ENCODE measurements around the gene ZNF205. TPM values are rescaled to one million over a fixed set of nuclear protein-coding genes. Genes with fewer than 3 reads are reported as not detected.

Gene ZNF205
- total and polyA plus RNA-seq, 2 of the 13 experiments (the other 11 are each of a cell fraction or from before 2014, with no cell fraction given) = 5.8 to 10.2 TPM

GRCh38 chr16:3157229-3158025 is 45.0 kb downstream of the ZNF205 start (continued):
- TF ChIP-seq, protein P1, sequence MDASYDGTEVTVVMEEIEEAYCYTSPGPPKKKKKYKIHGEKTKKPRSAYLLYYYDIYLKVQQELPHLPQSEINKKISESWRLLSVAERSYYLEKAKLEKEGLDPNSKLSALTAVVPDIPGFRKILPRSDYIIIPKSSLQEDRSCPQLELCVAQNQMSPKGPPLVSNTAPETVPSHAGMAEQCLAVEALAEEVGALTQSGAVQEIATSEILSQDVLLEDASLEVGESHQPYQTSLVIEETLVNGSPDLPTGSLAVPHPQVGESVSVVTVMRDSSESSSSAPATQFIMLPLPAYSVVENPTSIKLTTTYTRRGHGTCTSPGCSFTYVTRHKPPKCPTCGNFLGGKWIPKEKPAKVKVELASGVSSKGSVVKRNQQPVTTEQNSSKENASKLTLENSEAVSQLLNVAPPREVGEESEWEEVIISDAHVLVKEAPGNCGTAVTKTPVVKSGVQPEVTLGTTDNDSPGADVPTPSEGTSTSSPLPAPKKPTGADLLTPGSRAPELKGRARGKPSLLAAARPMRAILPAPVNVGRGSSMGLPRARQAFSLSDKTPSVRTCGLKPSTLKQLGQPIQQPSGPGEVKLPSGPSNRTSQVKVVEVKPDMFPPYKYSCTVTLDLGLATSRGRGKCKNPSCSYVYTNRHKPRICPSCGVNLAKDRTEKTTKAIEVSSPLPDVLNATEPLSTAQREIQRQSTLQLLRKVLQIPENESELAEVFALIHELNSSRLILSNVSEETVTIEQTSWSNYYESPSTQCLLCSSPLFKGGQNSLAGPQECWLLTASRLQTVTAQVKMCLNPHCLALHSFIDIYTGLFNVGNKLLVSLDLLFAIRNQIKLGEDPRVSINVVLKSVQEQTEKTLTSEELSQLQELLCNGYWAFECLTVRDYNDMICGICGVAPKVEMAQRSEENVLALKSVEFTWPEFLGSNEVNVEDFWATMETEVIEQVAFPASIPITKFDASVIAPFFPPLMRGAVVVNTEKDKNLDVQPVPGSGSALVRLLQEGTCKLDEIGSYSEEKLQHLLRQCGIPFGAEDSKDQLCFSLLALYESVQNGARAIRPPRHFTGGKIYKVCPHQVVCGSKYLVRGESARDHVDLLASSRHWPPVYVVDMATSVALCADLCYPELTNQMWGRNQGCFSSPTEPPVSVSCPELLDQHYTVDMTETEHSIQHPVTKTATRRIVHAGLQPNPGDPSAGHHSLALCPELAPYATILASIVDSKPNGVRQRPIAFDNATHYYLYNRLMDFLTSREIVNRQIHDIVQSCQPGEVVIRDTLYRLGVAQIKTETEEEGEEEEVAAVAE (CRISPR knock-in tag; IDR thresholded peaks at IDR 0.05; ENCODE audit: borderline replicate concordance) = 0 out of 2 replicates have a peak, but pooled peaks have one; percentile 44
- TF ChIP-seq RXRB (CRISPR knock-in tag; IDR thresholded peaks at IDR 0.05; ENCODE audit: borderline replicate concordance) (peak; percentile 65; the same call in 1 of the 2 replicates), RBM39 (IDR thresholded peaks at IDR 0.05; ENCODE audit: low read depth, low read length, poor library complexity, severe bottlenecking) (no peak), ZSCAN21 (CRISPR knock-in tag; IDR thresholded peaks at IDR 0.05; ENCODE audit: borderline replicate concordance) (0 out of 2 replicates have a peak, but pooled peaks have one; percentile 69), ZNF556 (CRISPR knock-in tag; IDR thresholded peaks at IDR 0.05; ENCODE audit: borderline replicate concordance) (no peak; the same call in 1 of the 2 replicates), CHCHD3 (CRISPR knock-in tag; IDR thresholded peaks at IDR 0.05) (0 out of 2 replicates have a peak, but pooled peaks have one; percentile 68), ZNF446 (CRISPR knock-in tag; IDR thresholded peaks at IDR 0.05) (no peak), PRMT3 (CRISPR knock-in tag; IDR thresholded peaks at IDR 0.05; ENCODE audit: borderline replicate concordance, low read depth) (no peak), TMF1 (CRISPR knock-in tag; IDR thresholded peaks at IDR 0.05; ENCODE audit: low read depth) (no peak), CREM (IDR thresholded peaks at IDR 0.05) (peak; percentile 40; the same call in 1 of the 2 replicates), CREM (CRISPR knock-in tag; IDR thresholded peaks at IDR 0.05) (no peak), TRAFD1 (CRISPR knock-in tag; IDR thresholded peaks at IDR 0.05; ENCODE audit: borderline replicate concordance) (no peak), ZKSCAN8 (CRISPR knock-in tag; IDR thresholded peaks at IDR 0.05; ENCODE audit: borderline replicate concordance) (peak; percentile 42; the same call in 1 of the 2 replicates), MYNN (CRISPR knock-in tag; IDR thresholded peaks at IDR 0.05; ENCODE audit: low read depth) (no peak), HDAC1 (CRISPR knock-in tag; IDR thresholded peaks at IDR 0.05) (peak; percentile 20; the same call in 1 of the 2 replicates), ZNF607 (CRISPR knock-in tag; IDR thresholded peaks at IDR 0.05; ENCODE audit: borderline replicate concordance) (peak; percentile 61; the same call in 1 of the 2 replicates), TBP (CRISPR knock-in tag; IDR thresholded peaks at IDR 0.05) (no peak)
- TF ChIP-seq, protein P2, sequence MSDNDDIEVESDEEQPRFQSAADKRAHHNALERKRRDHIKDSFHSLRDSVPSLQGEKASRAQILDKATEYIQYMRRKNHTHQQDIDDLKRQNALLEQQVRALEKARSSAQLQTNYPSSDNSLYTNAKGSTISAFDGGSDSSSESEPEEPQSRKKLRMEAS (IDR thresholded peaks at IDR 0.05) = 0 out of 2 replicates have a peak, but pooled peaks have one; percentile 2

Data from HepG2 (cell line).